Head of caudate nucleus (tissue), 42 donors: ENCODE results near the gene RGL2.

Source experiments
- DNase-seq, 42 donors: peaks; one replicate each; pipeline versions ENCODE4 v3.0.0 to v3.0.0-alpha.2; 2020 to 2021; ENCODE audit warnings: mixed read lengths in 7 of 42
- intact Hi-C: fragments of 100-400 bp; cut with DNase I; formaldehyde crosslinking; loops from one replicate; pipeline ENCODE4 v1.15.0; 2022

The RGL2 gene

DNA sequence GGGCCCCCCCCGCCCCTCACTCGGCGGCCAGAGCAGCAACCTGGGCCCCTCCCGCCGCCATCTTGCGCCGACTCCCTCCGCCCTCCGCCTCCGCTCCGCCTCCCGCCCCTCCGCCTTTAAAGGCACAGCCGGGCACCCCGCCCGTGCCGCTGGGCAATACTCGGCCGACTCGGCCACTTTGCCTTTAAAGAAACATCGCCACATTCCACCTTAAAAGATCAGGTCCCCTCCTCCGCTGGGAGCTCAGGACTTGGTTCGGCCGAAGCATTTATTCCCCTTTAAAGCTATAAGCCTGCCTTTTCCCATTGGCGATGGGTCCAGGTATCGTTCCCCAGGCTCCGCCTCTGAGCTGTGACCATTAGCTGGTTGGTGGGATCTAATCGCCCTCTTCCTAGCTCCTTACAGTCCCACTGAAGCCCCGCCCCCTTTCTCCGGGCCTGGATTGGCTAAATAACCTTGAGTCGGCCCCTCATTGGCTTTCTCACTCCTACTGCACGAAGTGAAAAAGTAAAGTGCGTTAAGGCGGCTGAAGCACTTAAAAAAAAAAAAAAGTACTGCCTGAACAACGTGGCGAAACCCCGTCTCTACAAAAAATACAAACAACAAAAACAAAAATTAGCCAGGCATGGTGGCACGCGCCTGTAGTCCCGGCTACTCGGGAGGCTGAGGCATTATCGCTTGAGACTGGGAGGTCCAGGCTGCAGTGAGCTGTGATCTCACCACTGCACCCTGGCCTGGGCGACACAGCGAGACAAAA lies 19.1 kb upstream of the RGL2 start, which contains the start of gene ZBTB22:
Gene ZBTB22, minus strand, starts transcription at position 76 of the 757 bp plus-strand sequence. CDS start 828 bp downstream, outside the sequence.
- intact Hi-C loops, result no loop called here
- DNase-seq, result peak; percentile 93 to 100 (median 97)

DNA sequence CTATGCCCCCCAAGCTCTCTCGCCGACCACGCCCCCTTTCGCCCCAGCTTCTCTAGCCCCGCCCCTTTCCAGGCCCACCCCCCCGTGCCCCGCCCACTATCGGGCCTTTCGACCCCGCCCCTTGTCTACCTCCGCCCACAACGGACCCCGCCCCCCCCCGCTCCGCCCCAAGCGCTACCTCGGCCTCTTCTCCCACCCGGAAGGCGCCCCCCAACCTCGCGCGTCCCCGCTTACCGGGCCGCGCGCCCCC lies 18.6 kb upstream of the RGL2 start:
- peak in 6 of 42 donors; percentile 22 to 63 (median 33) for DNase-seq
- intact Hi-C loops, result no loop called here

DNA sequence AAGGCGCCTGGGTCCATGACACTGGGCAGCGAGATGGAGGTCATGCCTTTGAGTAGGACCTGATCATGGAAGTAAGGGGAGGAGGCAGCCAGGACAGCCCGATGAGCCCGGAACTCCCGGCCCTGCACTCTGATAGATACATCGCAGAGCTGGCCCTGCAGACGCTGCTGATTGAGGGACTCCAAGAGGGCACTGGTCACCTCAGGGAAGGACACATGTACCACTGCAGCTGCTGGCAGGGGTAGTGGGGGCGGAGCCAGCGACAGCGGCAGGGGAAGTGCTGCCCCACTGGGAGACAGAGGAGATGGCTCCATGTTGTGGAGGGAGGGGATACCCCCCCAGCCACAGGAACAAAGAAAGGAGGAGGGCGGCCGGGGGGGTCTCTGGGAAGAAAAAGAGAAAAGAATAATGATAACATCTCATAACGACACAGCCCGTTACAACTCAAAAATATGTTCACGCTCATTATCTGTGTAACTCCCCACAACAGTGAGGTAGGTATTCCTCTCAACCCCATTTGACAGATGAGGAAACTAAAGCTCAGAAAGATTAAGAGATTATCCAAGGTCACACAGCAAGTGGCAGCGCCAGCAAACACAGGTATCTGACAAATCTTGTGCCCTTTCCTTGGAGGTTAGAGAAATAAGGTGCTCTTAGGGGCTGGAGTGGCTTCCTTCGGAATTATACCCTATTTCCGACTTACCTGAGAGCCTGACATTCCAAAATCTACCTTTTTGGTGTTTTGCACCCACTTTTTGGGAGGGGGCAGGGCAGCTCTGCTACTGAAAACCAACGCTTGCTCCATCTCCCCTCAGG lies 18.1 kb upstream of the RGL2 start:
- intact Hi-C loops, result no loop called here
- no peak for DNase-seq

DNA sequence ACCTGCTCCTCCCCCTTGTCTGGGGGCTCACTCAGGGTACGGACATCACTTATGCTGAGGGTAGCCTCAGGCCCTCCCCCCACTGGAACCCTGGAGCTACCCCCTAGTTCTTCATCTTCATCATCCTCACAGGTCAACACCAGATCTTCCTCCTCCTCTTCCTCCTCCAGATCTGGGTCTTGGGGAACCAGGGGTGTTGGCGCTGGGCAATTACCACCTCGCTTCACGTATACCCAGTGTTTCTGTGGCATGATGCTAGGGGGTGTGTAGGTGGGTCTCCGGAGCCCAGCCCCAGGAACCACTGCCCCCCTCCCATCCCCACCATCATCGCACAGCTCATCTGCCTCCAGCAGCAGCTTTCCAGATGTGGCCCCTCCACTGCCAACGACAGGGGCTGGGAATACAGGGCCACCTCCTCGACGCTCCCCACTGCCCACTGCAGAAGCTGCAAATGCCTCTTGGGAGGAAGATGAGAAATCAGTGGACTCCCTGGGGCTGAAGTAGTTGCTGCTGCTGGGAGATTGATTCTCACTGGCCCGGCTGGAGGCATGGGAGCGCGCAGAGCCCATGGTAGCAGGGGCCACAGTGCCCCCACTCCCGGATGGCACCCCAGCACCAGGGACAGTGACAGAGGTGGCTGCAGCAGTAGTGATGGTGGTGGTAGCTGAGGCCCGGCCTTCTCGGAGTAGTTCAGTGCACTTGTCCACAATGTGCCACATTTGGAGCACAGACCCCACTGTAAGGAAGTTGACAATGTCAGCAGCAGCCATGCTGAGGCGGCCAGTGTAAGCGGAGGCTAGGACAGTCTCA lies 17.3 kb upstream of the RGL2 start:
- DNase-seq, result no peak
- intact Hi-C loops, result no loop called here

DNA sequence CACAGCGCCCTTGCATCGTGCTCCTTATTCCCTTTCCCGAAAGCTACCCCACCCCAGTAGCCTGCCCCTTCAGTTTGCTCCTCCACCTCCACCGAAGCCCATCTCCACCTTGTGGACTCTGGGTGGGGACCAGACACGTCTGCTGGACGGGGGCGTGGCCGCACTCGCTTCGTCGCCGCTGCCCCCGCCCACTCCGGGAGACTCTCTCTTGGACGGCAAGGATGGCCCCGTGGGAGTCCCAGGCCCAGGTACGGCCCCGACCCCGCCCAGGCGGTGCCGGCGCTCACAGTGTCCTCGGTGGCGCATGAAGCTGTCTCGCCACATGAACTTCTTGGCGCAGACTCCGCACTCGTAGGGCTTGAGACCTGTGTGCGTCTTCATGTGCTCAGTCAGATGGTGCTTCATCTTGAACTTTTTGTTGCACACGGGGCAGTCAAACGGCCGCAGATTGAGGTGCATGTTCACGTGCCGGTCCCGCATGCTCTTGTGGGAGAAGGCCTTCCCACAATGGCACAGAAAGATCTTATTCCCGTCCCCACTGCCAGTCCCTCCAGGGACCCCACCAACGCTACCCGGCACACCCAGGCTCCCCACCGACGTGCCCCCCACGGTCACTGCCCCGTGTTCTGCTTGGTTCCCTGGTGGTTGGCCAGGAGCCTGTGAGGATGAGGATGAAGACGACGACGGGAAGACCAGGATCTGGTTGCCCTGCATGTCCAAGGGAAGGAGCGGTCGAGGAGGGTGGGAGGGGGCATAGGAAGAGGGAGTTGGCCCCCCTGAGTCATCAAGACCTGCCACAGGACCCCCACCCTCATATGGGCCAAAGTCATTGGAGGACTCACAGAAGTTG lies 16.4 kb upstream of the RGL2 start:
- intact Hi-C loops, result no loop called here
- DNase-seq, result peak in 1 of 42 donors; percentile 46

DNA sequence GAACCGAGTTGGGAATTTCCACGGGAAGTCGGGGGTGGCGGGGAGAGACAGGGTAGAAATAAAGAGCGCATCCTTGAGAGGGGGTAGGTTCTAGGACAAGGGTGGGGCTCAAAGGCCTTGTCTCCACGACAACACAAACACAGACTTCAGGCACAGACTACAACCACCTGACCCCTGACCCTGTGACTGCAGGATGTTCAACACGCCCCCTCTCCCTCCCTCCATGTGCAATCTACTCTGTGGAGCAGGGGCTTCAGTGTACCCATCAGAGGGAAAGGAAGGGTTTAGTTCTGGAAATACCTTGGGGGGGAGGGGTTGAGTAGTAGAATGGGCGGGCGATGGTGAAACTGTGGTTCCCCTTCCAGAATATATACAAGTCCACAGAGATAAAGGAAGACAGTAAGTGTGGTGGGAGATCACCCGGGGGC lies 15.8 kb upstream of the RGL2 start:
- intact Hi-C loops, result no loop called here
- DNase-seq, result peak in 41 of 42 donors; percentile 29 to 87 (median 66)

DNA sequence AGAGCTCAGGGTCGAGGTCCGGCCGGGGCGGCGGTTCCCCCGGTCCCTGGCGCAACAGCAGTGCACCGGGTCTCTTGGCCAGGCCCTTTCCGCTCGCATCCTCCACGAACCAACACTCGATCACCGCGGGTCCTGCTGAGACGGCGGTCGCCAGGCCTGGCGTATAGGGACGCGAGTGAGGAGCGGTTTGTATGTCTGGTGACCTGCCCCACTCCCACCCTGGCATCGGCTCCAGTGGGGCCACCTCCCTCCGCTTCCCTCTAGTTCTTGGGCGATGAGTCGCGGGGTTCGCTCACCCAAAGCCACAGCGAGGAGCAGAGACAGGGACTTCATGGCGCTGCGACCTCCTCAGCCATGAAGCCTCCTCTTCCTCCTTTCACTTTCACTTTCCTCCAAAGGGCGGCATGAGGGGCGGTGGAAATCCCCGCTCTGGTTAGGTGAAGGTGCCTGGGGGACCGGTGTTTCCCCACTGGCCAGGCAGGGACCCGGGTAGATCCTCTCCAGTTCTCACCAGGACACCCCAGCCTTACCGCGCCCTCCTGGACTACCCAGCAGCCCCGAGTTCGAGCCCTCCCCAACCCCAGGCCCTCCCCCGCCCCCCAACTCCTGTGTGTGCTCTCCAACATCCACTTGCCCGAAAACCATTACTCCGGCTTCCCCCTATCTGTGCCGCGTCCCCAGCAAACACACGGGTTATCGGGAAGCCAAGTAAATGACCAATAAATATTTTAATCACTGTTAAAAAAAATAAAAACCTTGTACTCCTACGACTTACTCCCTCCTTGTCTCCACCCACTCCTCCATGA lies 15.2 kb upstream of the RGL2 start, which contains the start of gene TAPBP:
Gene TAPBP, minus strand, starts transcription at position 370 of the 806 bp plus-strand sequence. Its CDS starts 37 bp downstream, at position 333.
- intact Hi-C loops, result no loop called here
- DNase-seq, result peak in 40 of 42 donors; percentile 25 to 80 (median 56)

DNA sequence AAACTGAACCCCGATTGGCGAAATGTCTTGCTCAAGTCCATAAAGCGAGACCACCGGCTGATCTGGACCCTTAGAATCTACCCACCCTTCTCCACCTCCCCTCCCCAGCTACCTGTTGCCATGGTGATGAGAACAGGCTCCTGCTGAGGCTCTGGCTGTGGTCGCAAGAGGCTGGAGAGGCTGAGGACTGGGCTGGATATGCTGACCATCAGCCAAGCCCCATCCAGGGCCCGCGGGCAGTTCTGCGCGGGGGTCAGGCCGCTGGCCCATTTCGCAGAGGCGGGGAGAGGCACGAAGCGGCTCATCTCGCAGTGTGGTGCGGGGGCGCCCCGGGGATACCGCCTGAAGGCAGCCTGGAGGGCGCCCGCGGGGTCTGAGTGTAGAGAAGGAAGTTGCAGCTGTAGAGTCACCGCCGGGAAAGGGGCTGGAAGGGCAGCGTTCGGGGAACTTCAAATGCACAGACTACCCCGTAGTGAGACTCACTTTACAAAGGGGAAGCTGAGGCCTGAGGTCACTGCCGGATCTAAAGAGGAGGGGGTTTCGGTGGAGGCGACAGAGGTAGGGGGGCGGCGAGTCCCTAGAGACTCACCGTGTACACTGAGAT lies 14.5 kb upstream of the RGL2 start:
- intact Hi-C loops, result no loop called here

DNA sequence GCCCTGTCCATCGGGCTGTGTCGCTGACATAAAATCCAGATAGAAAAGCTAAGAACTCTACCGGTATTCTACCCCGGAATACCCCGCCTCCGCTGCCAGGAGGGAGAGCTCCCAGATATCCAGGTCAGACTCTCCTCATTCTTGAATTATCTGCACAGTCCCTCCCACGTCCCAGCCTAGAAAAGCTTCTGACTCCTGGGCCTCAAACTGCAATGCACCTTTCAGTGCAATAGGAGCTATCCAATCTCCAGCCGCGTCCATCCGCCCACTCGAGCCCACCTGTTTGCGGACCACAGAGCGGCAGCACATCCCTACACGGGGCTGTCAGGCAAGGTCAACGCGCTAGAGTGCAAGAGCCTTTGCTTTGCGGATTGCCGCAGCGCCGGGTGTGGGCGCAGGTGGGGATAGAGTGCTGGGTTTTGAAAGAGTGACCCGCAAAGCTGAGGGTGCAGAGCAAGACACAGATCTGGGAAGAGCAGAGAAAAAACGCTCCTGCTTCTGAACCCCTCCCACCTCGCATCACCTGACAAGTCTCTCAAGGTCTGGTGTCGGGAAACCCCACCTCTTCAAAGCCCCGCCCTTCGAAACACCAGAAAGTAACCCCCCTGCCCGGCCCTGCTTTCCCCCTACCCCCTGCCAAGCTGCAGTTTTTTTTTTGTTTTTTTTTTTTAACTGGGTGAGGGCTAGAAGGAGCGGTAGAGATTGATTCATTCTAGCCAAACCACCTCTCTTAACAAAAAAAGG lies 13.8 kb upstream of the RGL2 start:
- intact Hi-C loops, result no loop called here
- DNase-seq, result peak; percentile 54 to 92 (median 80)

More for the DNA sequence above, 14.5 kb upstream of the RGL2 start:
- peak in 40 of 42 donors; percentile 40 to 81 (median 60) for DNase-seq

DNA sequence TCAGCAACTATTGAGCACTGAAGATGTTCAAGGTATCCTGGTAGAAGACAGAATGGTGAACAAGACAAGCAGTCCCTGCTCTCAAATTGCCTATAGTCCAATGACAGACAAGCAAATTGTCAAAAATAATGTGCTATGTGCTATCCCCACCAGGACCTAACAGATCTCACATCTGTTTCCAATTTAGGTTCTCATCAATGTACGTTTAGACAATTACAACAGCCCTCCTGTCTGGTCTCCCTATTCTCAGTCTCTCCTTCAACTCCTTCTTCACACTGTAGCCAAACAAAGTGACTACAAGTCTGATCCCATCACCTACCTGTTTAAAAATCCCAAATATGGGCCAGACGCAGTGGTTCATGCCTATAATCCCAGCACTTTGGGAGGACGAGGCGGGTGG lies 7.6 kb upstream of the RGL2 start:
- intact Hi-C loops, result no loop called here
- no peak for DNase-seq

DNA sequence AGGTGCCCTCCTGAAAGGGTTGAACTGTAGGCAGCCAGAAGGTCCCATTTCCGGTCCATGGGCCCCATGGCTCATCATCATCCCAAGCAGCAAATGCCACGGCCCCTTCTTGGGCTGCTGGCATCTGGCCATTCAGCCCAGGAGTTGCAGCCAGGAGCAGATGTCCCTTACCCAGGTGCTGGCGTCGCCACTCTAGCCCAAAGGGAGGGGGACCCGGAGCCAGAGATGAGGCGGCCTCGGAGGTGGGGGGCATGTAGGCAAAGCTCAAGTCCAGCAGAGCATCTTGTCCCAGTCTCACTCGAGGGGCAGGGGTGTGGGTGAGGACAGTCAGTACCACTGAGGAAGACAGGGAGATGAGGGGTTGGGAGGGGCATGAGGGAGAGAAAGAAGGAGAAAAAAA lies 6.3 kb upstream of the RGL2 start:
- no peak for DNase-seq
- intact Hi-C loops, result no loop called here

DNA sequence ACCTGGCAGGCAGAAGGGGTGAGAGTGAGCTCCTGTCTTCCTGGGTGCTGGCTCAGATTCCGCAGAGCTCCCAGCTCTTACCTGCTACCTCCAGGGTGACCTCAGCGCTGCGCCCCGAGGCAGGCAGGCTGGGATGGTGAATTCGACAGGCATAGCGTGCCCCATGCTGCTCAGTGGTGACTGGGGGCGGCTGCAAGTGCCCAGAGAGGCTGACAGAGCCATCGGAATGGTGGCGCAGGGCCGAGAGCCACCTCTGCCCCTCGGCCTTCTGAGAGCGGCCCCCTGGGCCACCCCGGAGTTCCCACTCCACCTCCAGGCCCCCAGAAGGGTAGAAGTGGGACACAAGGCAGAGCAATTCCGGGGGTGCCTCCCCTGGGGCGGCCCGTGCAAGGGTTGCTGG lies 5.5 kb upstream of the RGL2 start:
- DNase-seq, result no peak
- intact Hi-C loops, result no loop called here

DNA sequence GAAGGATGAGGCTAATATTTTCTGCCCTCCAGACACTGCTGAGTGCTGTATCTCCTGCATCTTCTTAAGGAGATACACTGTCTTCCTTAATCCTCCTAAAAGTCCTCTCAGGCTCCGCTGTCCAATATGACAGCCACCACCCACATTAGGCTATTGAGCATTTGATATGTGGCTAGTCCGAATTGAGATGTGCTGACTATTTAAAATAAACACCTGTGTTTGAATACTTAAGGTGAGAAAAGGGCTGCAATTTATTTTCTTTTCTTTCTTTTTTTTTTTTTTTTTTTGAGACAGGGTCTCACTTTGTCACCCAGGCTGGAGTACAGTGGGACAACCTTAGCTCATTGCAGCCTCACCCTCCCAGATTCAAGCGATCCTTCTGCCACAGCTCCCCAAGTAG lies 3.1 kb upstream of the RGL2 start:
- intact Hi-C loops, result no loop called here
- no peak for DNase-seq

DNA sequence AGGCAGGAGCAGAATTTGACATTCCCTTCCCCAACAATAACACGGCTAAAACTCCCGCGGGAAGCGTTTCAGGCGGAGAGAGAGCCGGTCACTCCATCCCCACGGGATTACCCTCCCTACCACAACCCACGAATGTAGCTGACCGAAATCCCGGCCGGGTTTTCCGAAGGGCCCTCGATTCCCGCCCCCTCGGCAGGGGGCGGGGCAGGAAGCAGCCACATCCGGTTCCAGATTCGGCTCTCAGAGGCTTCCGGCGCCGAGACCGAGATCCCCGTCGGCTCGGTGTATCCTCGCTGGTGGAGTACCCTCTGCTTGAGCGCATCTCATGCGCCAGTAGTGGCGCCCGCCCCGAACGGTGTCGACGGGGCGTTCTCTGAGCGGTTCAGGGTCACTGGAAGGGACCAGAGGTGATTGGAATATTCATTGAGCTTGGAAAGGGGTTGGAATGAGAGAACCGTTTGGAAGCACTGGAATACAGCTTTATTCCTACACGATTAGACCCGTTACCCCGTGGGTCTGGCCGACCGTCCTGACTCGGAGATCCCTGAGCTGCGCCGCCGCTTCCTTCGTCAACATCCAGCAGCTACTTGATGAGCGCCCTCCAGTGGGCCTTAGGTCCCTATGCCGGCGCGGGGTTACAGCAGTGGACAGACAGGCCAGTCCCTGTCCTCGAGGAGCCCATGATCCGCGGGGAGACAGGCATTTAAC lies 649 bp upstream of the RGL2 start:
- peak; percentile 77 to 97 (median 92) for DNase-seq
- intact Hi-C loops, result loop anchor here (1.0 to 10.0 kb wide), 2 partner anchors 10 to 115 kb away; partner anchors contain the start of genes CUTA, PFDN6, PHF1 and WDR46

DNA sequence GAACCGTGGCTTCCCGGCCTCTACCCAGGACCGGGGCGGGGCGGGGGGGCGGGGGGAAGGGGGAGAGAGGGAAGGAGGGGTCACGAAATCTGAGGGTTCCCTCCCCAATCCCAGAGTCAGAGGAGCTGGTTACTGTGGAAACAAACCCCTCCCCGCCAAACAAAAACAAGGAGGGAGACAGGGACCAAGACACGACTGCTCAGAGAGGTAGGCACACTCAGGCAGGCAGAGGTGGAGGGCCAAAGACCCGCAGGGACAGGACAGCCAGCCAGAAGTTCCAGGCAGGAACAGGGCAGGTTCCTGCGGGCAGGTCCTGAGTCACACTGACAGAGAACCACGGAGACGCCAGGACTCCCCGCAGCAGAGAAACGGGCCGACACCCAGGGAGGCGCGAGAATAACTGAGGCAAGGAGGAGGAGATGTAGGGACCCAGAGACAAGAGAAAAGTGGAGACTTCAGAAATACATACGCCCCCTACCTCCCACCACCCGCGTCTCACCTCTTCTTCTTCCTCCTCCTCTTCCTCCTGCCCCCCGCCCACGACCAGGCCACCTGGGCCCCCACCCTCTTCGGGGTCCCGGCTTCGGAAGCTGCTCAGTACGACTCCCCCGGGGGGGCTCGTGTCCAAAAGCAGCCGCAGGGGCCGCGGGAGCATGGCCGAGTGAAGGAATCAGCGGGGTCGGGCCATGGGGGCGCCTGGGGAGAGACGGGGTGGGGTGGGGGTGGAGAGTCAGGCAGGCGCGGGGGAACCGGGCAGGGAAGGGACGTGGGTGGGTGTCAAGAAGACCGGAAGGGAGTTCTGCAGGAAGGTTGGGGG lies 578 bp downstream of the RGL2 start:
- peak in 30 of 42 donors; percentile 15 to 75 (median 58) for DNase-seq
- intact Hi-C loops, result loop anchor here (10.0 kb wide), 1 partner anchor 117 kb away; the partner anchor contains the start of genes CUTA and PHF1
